Smooth muscle cell (in vitro differentiated cells): ENCODE measurements around the gene RUNX2. TPM values are rescaled to one million over a fixed set of nuclear protein-coding genes. Genes with fewer than 3 reads are reported as not detected.

Experiments used
- DNase-seq: peaks from one replicate; lab custom pipeline; 2025; ENCODE audit not compliant: unreplicated experiment; lab: John Stamatoyannopoulos, UW
- H2AFZ ChIP-seq: fragments of 200-600 bp; sonication (generic); 2 replicates; pipeline ENCODE4 v1.6.0; 2016; ENCODE audit warnings: antibody characterized with exemption, low read depth, mild to moderate bottlenecking
- H3F3A ChIP-seq: fragments of 200-600 bp; sonication (generic); 2 replicates; pipeline ENCODE4 v1.6.0; 2017; ENCODE audit warnings: antibody characterized with exemption, low read depth
- H3K27ac ChIP-seq: fragments of 200-600 bp; sonication (generic); 2 replicates; pipeline ENCODE4 v1.5.1; 2016; ENCODE audit warnings: low read depth, mild to moderate bottlenecking
- H3K27me3 ChIP-seq: fragments of 200-600 bp; sonication (generic); 2 replicates; pipeline ENCODE4 v1.6.1; 2016; ENCODE audit warnings: low read depth, mild to moderate bottlenecking
- H3K36me3 ChIP-seq: fragments of 200-600 bp; sonication (generic); 2 replicates; pipeline ENCODE4 v1.5.1; 2016; ENCODE audit warnings: low read depth
- H3K4me1 ChIP-seq: fragments of 200-600 bp; sonication (generic); 2 replicates; pipeline ENCODE4 v1.5.1; 2016; ENCODE audit warnings: low read depth
- H3K4me2 ChIP-seq: fragments of 200-600 bp; sonication (generic); 2 replicates; pipeline ENCODE4 v1.6.0; 2016; ENCODE audit warnings: mild to moderate bottlenecking
- H3K4me3 ChIP-seq: fragments of 200-600 bp; sonication (generic); 2 replicates; pipeline ENCODE4 v1.5.1; 2016; ENCODE audit warnings: mild to moderate bottlenecking
- H3K79me2 ChIP-seq: fragments of 200-600 bp; sonication (generic); 2 replicates; pipeline ENCODE4 v1.6.0; 2016; ENCODE audit warnings: low read depth, mild to moderate bottlenecking
- H3K9ac ChIP-seq: fragments of 200-600 bp; sonication (generic); 2 replicates; pipeline ENCODE4 v1.6.0; 2016; ENCODE audit warnings: low read depth
- H3K9me3 ChIP-seq: fragments of 200-600 bp; sonication (generic); replicated peaks from 2 replicates; pipeline ENCODE4 v1.5.1; 2016; ENCODE audit warnings: low read depth
- H4K20me1 ChIP-seq: fragments of 200-600 bp; sonication (generic); 2 replicates; pipeline ENCODE4 v1.6.0; 2016; ENCODE audit warnings: low read depth
- CTCF ChIP-seq: fragments of 200-600 bp; sonication (generic); IDR thresholded peaks from 2 replicates; pipeline ENCODE4 v1.5.1; 2017; ENCODE audit warnings: borderline replicate concordance, mild to moderate bottlenecking, antibody characterized with exemption; ENCODE audit not compliant: insufficient read depth, poor library complexity, severe bottlenecking
- WGBS: methylation state at CpG from one replicate; pipeline ENCODE4 v1.1.7; 2016; ENCODE audit warnings: low lambda C conversion rate; 5-methylcytosine and 5-hydroxymethylcytosine counted together
- polyA plus RNA-seq: library from polyadenylated mRNA; unstranded; fragments of >200 nt; fragmentation: Nextera tagmentation; extraction: Ambion mirVana; gene quantifications from 2 replicates; pipeline ENCODE4 v1.2.1, GENCODE V29; 2016
- total RNA-seq: library from RNA; depleted of rRNA; stranded (reverse); fragments of >200 nt; gene quantifications from 2 replicates; pipeline ENCODE4 v1.2.3, GENCODE V29; 2014

Gene RUNX2
- total and polyA plus RNA-seq, 2 experiments from 2014 or later = 12.5 to 16.4 TPM

- Histone ChIP-seq H3K27me3 (no peaks in the 10 kb centered on the region), H3K36me3 (no peaks in the 10 kb centered on the region), H3K79me2 (no peaks in the 10 kb centered on the region), H3K4me3 (no peak overlapping the region), H4K20me1 (no peaks in the 10 kb centered on the region), H3K9me3 (no peaks in the 10 kb centered on the region), H3K4me2 (no peak overlapping the region), H3K9ac (no peak overlapping the region), H2AFZ (no peak overlapping the region), H3K27ac (no peak overlapping the region), H3K4me1 (peaks cover 5% of the 10 kb centered on the region), H3F3A (no peaks in the 10 kb centered on the region)
- DNase-seq = no peak
- no peak for TF ChIP-seq CTCF
Observed at GRCh38 chr6:45644720-45645119, 316.6 kb downstream of the RUNX2 start.

- Histone ChIP-seq H3K9me3 (no peaks in the 10 kb centered on the region), H3K27me3 (no peaks in the 10 kb centered on the region), H3K79me2 (no peaks in the 10 kb centered on the region), H2AFZ (no peak overlapping the region), H3F3A (no peaks in the 10 kb centered on the region), H4K20me1 (no peaks in the 10 kb centered on the region), H3K27ac (no peak overlapping the region), H3K4me2 (no peak overlapping the region), H3K4me3 (no peak overlapping the region), H3K36me3 (no peaks in the 10 kb centered on the region), H3K9ac (no peak overlapping the region), H3K4me1 (peaks cover 8% of the 10 kb centered on the region)
- no peak for DNase-seq
- no peak for TF ChIP-seq CTCF
- 84% methylated on average over 3 of the region's 3 CpGs for WGBS
Observed at GRCh38 chr6:45645302-45645701, 317.2 kb downstream of the RUNX2 start.

GRCh38 chr6:45647341-45648261, 319.5 kb downstream of the RUNX2 start:
- Histone ChIP-seq H3F3A (no peaks in the 10 kb centered on the region), H3K4me2 (no peak overlapping the region), H3K36me3 (no peaks in the 10 kb centered on the region), H3K4me1 (peaks cover 14% of the 10 kb centered on the region), H3K79me2 (no peaks in the 10 kb centered on the region), H2AFZ (no peak overlapping the region), H3K27ac (no peak overlapping the region), H3K27me3 (no peaks in the 10 kb centered on the region), H3K4me3 (no peak overlapping the region), H3K9me3 (no peaks in the 10 kb centered on the region), H3K9ac (no peak overlapping the region), H4K20me1 (no peaks in the 10 kb centered on the region)
- DNase-seq = no peak
- WGBS = 78% methylated on average over 7 of the region's 7 CpGs
- no peak for TF ChIP-seq CTCF

GRCh38 chr6:45648262-45648620, 320.1 kb downstream of the RUNX2 start:
- WGBS = 89% methylated on average over 5 of the region's 5 CpGs
- no peak for TF ChIP-seq CTCF
- Histone ChIP-seq H3K9ac (no peak overlapping the region), H3F3A (no peaks in the 10 kb centered on the region), H3K4me1 (peaks cover 14% of the 10 kb centered on the region), H3K4me3 (no peak overlapping the region), H3K36me3 (no peaks in the 10 kb centered on the region), H4K20me1 (no peaks in the 10 kb centered on the region), H2AFZ (no peak overlapping the region), H3K27me3 (no peaks in the 10 kb centered on the region), H3K9me3 (no peaks in the 10 kb centered on the region), H3K4me2 (no peak overlapping the region), H3K79me2 (no peaks in the 10 kb centered on the region), H3K27ac (no peak overlapping the region)
- DNase-seq = no peak
